Measurements from ENCODE around the gene NFIX. TPM values are rescaled to one million over a fixed set of nuclear protein-coding genes. Genes with fewer than 3 reads are reported as not detected.

The NFIX gene
- total RNA-seq, 6 experiments from 2014 or later = 20.3 to 40.0 (median 26.7) TPM

DNA sequence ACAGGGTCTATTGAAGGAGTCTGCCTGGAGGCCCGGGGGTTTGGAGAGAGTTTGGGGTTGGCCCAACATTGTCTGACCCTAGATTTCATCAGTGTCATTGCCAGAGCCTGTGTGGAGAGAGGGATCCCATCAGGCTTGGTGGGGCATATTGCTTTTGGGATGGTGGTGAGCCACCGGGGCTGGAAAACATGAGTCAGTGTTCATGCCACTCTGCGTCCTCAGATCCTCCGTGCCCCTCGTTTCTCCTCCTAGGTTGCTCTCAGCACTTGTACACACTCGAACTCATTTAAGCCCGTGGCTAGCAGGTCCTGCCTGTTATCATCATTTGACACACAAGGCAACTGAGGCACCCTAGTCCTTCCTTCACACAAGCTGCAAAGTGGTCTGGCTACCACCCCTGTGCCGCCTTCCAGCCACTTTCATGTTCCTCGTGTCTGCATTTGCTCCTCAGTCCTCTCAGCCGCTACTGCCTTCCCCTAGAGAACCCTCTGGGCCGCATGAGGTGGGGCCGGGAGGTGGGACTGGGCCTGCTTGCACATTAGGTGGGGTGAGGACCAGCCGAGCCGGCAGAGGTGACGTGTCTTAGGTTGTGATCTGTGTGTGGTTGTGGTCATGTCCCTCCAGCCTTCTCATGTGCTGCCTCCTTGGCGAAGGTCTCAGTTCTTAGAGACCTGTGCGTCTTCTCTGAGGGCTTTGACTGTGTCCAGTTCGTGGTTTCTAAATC lies 126.4 kb downstream of the NFIX start:
- ATAC-seq = no peak
- Histone ChIP-seq H3K27ac (no peak overlapping the region), H3K4me1 (peaks cover 0 to 8% (median 3%) of the 10 kb centered on the region in 4 donors), H3K36me3 (no peaks in the 10 kb centered on the region), H3K27me3 (no peaks in the 10 kb centered on the region), H3K9me3 (no peaks in the 10 kb centered on the region), H3K4me3 (no peak overlapping the region)
- TF ChIP-seq POLR2A (IDR thresholded peaks at IDR 0.05) = no peak
- TF ChIP-seq, protein P1, sequence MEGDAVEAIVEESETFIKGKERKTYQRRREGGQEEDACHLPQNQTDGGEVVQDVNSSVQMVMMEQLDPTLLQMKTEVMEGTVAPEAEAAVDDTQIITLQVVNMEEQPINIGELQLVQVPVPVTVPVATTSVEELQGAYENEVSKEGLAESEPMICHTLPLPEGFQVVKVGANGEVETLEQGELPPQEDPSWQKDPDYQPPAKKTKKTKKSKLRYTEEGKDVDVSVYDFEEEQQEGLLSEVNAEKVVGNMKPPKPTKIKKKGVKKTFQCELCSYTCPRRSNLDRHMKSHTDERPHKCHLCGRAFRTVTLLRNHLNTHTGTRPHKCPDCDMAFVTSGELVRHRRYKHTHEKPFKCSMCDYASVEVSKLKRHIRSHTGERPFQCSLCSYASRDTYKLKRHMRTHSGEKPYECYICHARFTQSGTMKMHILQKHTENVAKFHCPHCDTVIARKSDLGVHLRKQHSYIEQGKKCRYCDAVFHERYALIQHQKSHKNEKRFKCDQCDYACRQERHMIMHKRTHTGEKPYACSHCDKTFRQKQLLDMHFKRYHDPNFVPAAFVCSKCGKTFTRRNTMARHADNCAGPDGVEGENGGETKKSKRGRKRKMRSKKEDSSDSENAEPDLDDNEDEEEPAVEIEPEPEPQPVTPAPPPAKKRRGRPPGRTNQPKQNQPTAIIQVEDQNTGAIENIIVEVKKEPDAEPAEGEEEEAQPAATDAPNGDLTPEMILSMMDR (IDR thresholded peaks at IDR 0.05) = no peak
- WGBS (ENCODE audit: insufficient coverage, low coverage, low lambda C conversion rate, missing lambda C conversion rate) = 66% methylated on average over 8 of the region's 18 CpGs
- intact Hi-C loops (cut with DNase I) = no loop called here
- no peak for DNase-seq

DNA sequence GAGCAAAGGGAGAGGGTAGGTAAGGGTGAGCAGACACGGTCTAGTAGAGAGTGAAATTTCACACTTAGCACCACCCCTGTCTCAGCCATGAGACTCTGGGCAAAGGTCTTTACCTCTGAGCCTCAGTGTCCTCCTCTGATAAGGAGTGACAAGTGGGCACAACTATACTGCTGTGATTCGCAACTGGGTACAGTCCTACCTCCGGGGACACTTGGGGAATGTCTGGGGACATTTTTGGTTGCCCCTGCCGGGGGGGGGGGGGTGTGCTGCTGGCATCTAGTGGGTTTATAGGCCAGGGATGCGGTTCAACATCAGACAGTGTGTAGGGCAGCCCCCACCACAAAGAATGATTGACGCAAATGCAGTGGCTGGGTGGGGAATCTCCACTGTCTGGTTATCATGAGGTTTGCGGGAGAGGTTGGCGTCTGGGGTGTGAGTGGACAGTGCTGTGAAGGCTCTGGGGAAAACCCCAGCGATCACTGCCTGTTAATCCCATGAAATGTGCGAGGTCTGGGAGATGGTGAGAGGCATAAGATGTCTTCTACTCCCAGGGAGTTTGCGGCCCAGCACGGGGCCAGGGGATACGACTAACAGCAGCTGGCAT lies 127.1 kb downstream of the NFIX start:
- H3K36me3 ChIP-seq = no peaks in the 10 kb centered on the region
- ATAC-seq (no peak), DNase-seq (no peak)
- TF ChIP-seq, protein P1 (IDR thresholded peaks at IDR 0.05) = no peak
- no peak for TF ChIP-seq POLR2A (IDR thresholded peaks at IDR 0.05)
- no peaks in the 10 kb centered on the region for H3K27me3 ChIP-seq
- intact Hi-C loops (cut with DNase I) = no loop called here
- H3K4me3 ChIP-seq = no peak overlapping the region
- H3K27ac ChIP-seq = no peak overlapping the region
- no peaks in the 10 kb centered on the region for H3K9me3 ChIP-seq
- WGBS (ENCODE audit: insufficient coverage, low coverage, low lambda C conversion rate, missing lambda C conversion rate) = 66% methylated on average over 3 of the region's 13 CpGs
- peaks cover 0 to 8% (median 3%) of the 10 kb centered on the region in 4 donors for H3K4me1 ChIP-seq

DNA sequence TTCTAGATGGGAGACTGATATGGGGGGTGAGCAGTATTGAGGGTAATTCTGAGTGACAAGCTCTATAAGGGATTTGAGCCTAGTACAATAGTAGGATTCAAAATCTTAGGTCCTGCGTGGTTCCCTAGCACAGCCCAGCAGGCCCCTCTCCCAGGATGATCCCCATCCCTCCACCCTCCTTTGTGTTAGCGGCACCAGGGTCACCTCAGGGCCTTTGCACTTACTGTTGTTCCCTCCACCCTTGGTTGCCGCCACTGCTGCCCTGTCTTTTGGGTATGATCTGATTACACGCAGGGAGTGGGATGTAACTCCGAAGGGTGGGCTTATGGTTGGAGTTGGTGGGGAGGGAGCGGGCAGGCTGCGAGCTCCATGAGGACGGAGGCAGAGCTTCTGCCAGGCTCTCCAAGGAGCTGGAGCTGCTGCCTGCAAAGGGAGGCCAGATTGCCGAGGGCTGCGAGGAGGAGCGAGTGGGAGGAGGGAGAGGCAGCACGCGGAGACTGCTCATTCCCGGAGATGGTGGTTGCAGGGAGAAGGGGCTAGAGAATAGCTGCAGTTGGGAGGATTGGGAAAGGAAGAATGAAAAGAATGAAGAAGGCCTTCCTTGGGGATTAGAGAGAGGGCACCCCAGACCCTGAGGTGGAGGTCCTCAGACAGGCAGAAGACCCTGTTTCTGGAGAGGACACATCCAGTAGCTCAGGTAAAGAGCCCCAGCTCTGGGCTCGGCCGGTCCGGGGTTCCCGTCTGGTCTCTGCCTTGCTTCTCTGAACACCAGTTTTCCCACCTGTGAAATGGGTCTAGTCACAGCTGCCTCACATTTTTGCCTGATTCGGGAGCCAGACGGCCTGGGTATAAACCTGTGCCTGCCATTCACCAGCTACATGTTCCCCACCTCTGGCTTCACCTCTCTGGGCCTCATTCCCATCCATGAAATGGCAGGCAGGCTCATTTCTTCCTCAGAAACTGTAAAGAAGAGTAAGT lies 128.0 kb downstream of the NFIX start:
- DNase-seq = no peak
- H3K27ac ChIP-seq = no peak overlapping the region
- ATAC-seq = no peak
- WGBS (ENCODE audit: insufficient coverage, low coverage, low lambda C conversion rate, missing lambda C conversion rate) = 89% methylated on average over 15 of the region's 20 CpGs
- no peaks in the 10 kb centered on the region for H3K36me3 ChIP-seq
- peaks cover 0 to 14% (median 6%) of the 10 kb centered on the region in 4 donors for H3K4me1 ChIP-seq
- H3K9me3 ChIP-seq = no peaks in the 10 kb centered on the region
- intact Hi-C loops (cut with DNase I) = no loop called here
- no peaks in the 10 kb centered on the region for H3K27me3 ChIP-seq
- no peak for TF ChIP-seq POLR2A (IDR thresholded peaks at IDR 0.05)
- TF ChIP-seq, protein P1 (IDR thresholded peaks at IDR 0.05) = no peak
- no peak overlapping the region for H3K4me3 ChIP-seq

DNA sequence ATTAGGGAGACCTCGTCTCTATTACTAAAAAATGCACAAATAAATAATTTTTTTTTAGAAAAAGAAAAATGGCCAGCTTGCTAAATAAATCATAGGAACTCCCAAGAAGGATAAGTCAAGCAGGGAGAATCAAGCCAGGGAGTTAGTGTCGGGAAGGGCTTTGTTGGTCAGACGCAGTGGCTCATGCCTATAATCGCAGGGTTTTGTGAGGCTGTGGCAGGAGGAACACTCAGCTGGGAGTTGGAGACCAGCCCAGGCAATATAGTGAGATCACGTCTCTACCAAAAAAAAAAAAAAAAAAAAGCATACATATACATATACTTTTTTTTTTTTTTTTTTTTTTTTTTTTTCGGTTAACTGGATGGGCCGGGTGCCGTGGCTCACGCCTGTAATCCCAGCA lies 131.8 kb downstream of the NFIX start:
- no peak overlapping the region for H3K4me3 ChIP-seq
- no peaks in the 10 kb centered on the region for H3K9me3 ChIP-seq
- no peaks in the 10 kb centered on the region for H3K27me3 ChIP-seq
- H3K4me1 ChIP-seq = peaks cover 0 to 17% (median 8%) of the 10 kb centered on the region in 4 donors
- ATAC-seq (no peak), DNase-seq (no peak)
- intact Hi-C loops (cut with DNase I) = no loop called here
- TF ChIP-seq, protein P1 (IDR thresholded peaks at IDR 0.05) = no peak
- TF ChIP-seq POLR2A (IDR thresholded peaks at IDR 0.05) = no peak
- H3K36me3 ChIP-seq = no peaks in the 10 kb centered on the region
- H3K27ac ChIP-seq = no peak overlapping the region
- 89% methylated on average over 8 of the region's 9 CpGs for WGBS (ENCODE audit: insufficient coverage, low coverage, low lambda C conversion rate, missing lambda C conversion rate)
